ENCODE data around the gene PPP2R5E. TPM values are rescaled to one million over a fixed set of nuclear protein-coding genes. Genes with fewer than 3 reads are reported as not detected.

Gene PPP2R5E
- total RNA-seq, 1 experiment from 2014 or later, result 14.4 TPM

GRCh38 chr14:63474111-63474510, 69.1 kb downstream of the PPP2R5E start:
- no peak for DNase-seq (ENCODE audit: low read depth)

GRCh38 chr14:63472986-63473788, 70.0 kb downstream of the PPP2R5E start:
- DNase-seq (ENCODE audit: low read depth), result no peak

GRCh38 chr14:63470962-63471793, 72.0 kb downstream of the PPP2R5E start:
- DNase-seq (ENCODE audit: low read depth), result peak; percentile 74

GRCh38 chr14:63468294-63468693, 74.9 kb downstream of the PPP2R5E start:
- peak; percentile 32 for DNase-seq (ENCODE audit: low read depth)

GRCh38 chr14:63467440-63468072, 75.6 kb downstream of the PPP2R5E start:
- DNase-seq (ENCODE audit: low read depth), result no peak

GRCh38 chr14:63465347-63465746, 77.8 kb downstream of the PPP2R5E start:
- no peak for DNase-seq (ENCODE audit: low read depth)

GRCh38 chr14:63460680-63461369, 82.4 kb downstream of the PPP2R5E start:
- DNase-seq (ENCODE audit: low read depth), result no peak

- DNase-seq (ENCODE audit: low read depth), result no peak
Measured at GRCh38 chr14:63459738-63460137, 83.4 kb downstream of the PPP2R5E start.

GRCh38 chr14:63457498-63457897, 85.7 kb downstream of the PPP2R5E start:
- no peak for DNase-seq (ENCODE audit: low read depth)

GRCh38 chr14:63454863-63455622, 88.1 kb downstream of the PPP2R5E start:
- DNase-seq (ENCODE audit: low read depth), result peak; percentile 50

GRCh38 chr14:63454436-63454835, 88.7 kb downstream of the PPP2R5E start:
- no peak for DNase-seq (ENCODE audit: low read depth)

GRCh38 chr14:63453443-63453936, 89.7 kb downstream of the PPP2R5E start:
- DNase-seq (ENCODE audit: low read depth), result no peak

- DNase-seq (ENCODE audit: low read depth), result no peak
Measured at GRCh38 chr14:63452796-63453195, 90.4 kb downstream of the PPP2R5E start.

GRCh38 chr14:63448841-63449240, 94.3 kb downstream of the PPP2R5E start:
- DNase-seq (ENCODE audit: low read depth), result no peak

- no peak for DNase-seq (ENCODE audit: low read depth)
Measured at GRCh38 chr14:63444588-63444987, 98.6 kb downstream of the PPP2R5E start.

GRCh38 chr14:63443988-63444387, 99.2 kb downstream of the PPP2R5E start:
- DNase-seq (ENCODE audit: low read depth), result no peak

GRCh38 chr14:63443361-63443760, 99.8 kb downstream of the PPP2R5E start:
- DNase-seq (ENCODE audit: low read depth), result no peak

- DNase-seq (ENCODE audit: low read depth), result peak; percentile 92
Measured at GRCh38 chr14:63438065-63438757, 105.0 kb downstream of the PPP2R5E start.

- DNase-seq (ENCODE audit: low read depth), result no peak
Measured at GRCh38 chr14:63436286-63437098, 106.7 kb downstream of the PPP2R5E start.

Measured in HT1080 (cell line).